K562 (cell line): ENCODE results near the gene PNPLA7. TPM values are rescaled to one million over a fixed set of nuclear protein-coding genes. Genes with fewer than 3 reads are reported as not detected.

Experiments used
- ATAC-seq: fragments of 200-7000 bp; cut with Tn5 transposase; 3 replicates; pipeline ENCODE4 v1.9.1; 2020; ENCODE audit warnings: moderate library complexity
- BruUV-seq: library from RNA; stranded (reverse); fragments of 400-500 nt; replicated peaks from 2 replicates; lab custom pipeline; 2021; lab: Mats Ljungman, UMichigan
- CTCF ChIA-PET: fragments of 300-600 bp; formaldehyde crosslinking; extraction: SDS; loops from one replicate; lab custom pipeline; 2021; ENCODE audit warnings: low intra/inter-chr PET ratio; lab: Yijun Ruan, JAX
- POLR2A ChIA-PET: fragments of 300-600, 350-650 bp; sonication (Branson Sonifier 250); formaldehyde crosslinking; extraction: SDS; loops from one replicate; lab custom pipeline; 2021; ENCODE audit warnings: antibody characterized with exemption, inconsistent platforms; lab: Yijun Ruan, JAX
- DNase-seq, 4 experiments: peaks; one replicate each; pipeline versions ENCODE4 v3.0.0 to v3.0.0-alpha.2; 2011 to 2018; ENCODE audit warnings: low spot score in 3 of 4, mixed read lengths in 3 of 4; ENCODE audit errors: extremely low read depth in 1 of 4
- FAIRE-seq: peaks from 2 replicates; lab custom pipeline; 2011; peaks lifted over from hg19 to GRCh38; lab: Jason Lieb, UNC
- H2AFZ ChIP-seq: 2 replicates; pipeline ENCODE4 v1.6.0; 2011; ENCODE audit warnings: low read depth, low read length, control low read depth, inconsistent platforms
- H3K27ac ChIP-seq: fragments of 200-600 bp; 3 replicates; pipeline ENCODE4 v1.8.0; 2011; ENCODE audit warnings: low read depth, mild to moderate bottlenecking, control low read depth, inconsistent platforms, low read length, moderate library complexity, mixed read lengths; ENCODE audit errors: extremely low read depth
- H3K27me3 ChIP-seq, 2 experiments: fragments of 300-600 bp in 1 of 2; 2 replicates in 1 of 2; 3 replicates in 1 of 2; pipeline versions ENCODE4 v1.6.0 to v1.8.0; 2011; ENCODE audit warnings: inconsistent platforms in 2 of 2, low read length in 2 of 2, mild to moderate bottlenecking in 1 of 2, mixed read lengths in 1 of 2, moderate library complexity in 1 of 2; ENCODE audit not compliant: control insufficient read depth in 2 of 2, insufficient read depth in 2 of 2
- H3K36me3 ChIP-seq: fragments of 300-600 bp; 3 replicates; pipeline ENCODE4 v1.8.0; 2011; ENCODE audit warnings: mild to moderate bottlenecking, low read length, inconsistent platforms; ENCODE audit not compliant: control insufficient read depth, insufficient read depth
- H3K4me1 ChIP-seq, 2 experiments: fragments of 200-600 bp in 1 of 2; replicated peaks in 1 of 2; 2 replicates in 1 of 2; 3 replicates in 1 of 2; pipeline versions ENCODE4 v1.5.1 to v1.8.0; 2011; ENCODE audit warnings: inconsistent platforms in 2 of 2, low read length in 2 of 2, mild to moderate bottlenecking in 1 of 2, mixed read lengths in 1 of 2, moderate library complexity in 1 of 2; ENCODE audit not compliant: control insufficient read depth in 2 of 2, insufficient read depth in 2 of 2
- H3K4me2 ChIP-seq: 2 replicates; pipeline ENCODE4 v1.6.1; 2011; ENCODE audit warnings: low read length, control low read depth, inconsistent platforms, mixed read lengths; ENCODE audit not compliant: insufficient read depth
- H3K4me3 ChIP-seq: fragments of 200-600 bp; sonication (generic), shearing (Covaris generic); 2 replicates; pipeline ENCODE4 v1.5.1; 2016; ENCODE audit warnings: control low read depth, inconsistent platforms
- H3K79me2 ChIP-seq: fragments of 200-600 bp; 3 replicates; pipeline ENCODE4 v1.8.0; 2011; ENCODE audit warnings: low read length, inconsistent platforms; ENCODE audit not compliant: control insufficient read depth, insufficient read depth
- H3K9ac ChIP-seq, 2 experiments: 2 replicates each; pipeline versions ENCODE4 v1.6.0 to v1.6.1; 2011; ENCODE audit warnings: low read depth in 2 of 2, low read length in 2 of 2, control low read depth in 1 of 2, inconsistent platforms in 1 of 2, mild to moderate bottlenecking in 1 of 2, mixed read lengths in 1 of 2; ENCODE audit not compliant: insufficient read depth in 1 of 2
- H3K9me1 ChIP-seq: one replicate; pipeline ENCODE4 v1.6.0; 2011; ENCODE audit warnings: inconsistent platforms, mild to moderate bottlenecking, low read length, moderate library complexity; ENCODE audit not compliant: control insufficient read depth, insufficient read depth
- H3K9me3 ChIP-seq: replicated peaks from 2 replicates; pipeline ENCODE4 v1.5.1; 2011; ENCODE audit warnings: low read depth, low read length, inconsistent platforms; ENCODE audit not compliant: control insufficient read depth, insufficient read depth
- H4K20me1 ChIP-seq: replicated peaks from 2 replicates; pipeline ENCODE4 v1.6.1; 2011; ENCODE audit warnings: low read length, inconsistent platforms, mixed read lengths; ENCODE audit not compliant: control insufficient read depth, insufficient read depth
- FOXO4 ChIP-seq: fragments of 450-650 bp; formaldehyde crosslinking; IDR thresholded peaks from 2 replicates; pipeline ENCODE4 v1.4.0; 2020; ENCODE audit warnings: mild to moderate bottlenecking, moderate library complexity
- NELFE ChIP-seq: IDR thresholded peaks from 2 replicates; pipeline ENCODE4 v1.6.1; 2011; ENCODE audit warnings: mild to moderate bottlenecking; ENCODE audit not compliant: insufficient read depth, insufficient read length
- NFRKB ChIP-seq: fragments of 450-650 bp; IDR thresholded peaks from 2 replicates; pipeline ENCODE4 v1.6.1; 2016; ENCODE audit warnings: low read depth
- XRCC4 ChIP-seq: IDR thresholded peaks from one replicate; pipeline ENCODE4 v1.6.1; 2011; ENCODE audit not compliant: insufficient read depth, insufficient read length; ENCODE audit errors: extremely low read depth
- WGBS: fragments of 100-300 bp; shearing (Covaris generic); methylation state at CpG from one replicate; pipeline ENCODE4 v1.1.6; 2016; ENCODE audit warnings: low coverage, mixed read lengths; ENCODE audit not compliant: insufficient coverage; ENCODE audit errors: missing lambda C conversion rate; 5-methylcytosine and 5-hydroxymethylcytosine counted together
- in situ Hi-C: fragments of 300-500 bp; cut with MboI; formaldehyde crosslinking; loops from 4 replicates; pipeline ENCODE4 v1.15.0; 2018; ENCODE audit warnings: inconsistent platforms, mixed read lengths
- intact Hi-C: fragments of 100-400 bp; cut with micrococcal nuclease; formaldehyde crosslinking; loops from 2 replicates; pipeline ENCODE4 v1.14.2; 2022
- polyA plus RNA-seq, 8 experiments: library from polyadenylated mRNA; depleted of rRNA in 4 of 8; stranded (reverse) in 5 of 8; unstranded in 3 of 8; fragments of >200 nt; fragmentation: Nextera tagmentation in 2 of 8; fragmentation: Illumina TruSeq in 1 of 8; extraction: Ambion mirVana in 2 of 8; extraction: Trizol in 1 of 8; gene quantifications; 2 replicates each; pipeline versions ENCODE4 v1.2.1 to v1.2.3, GENCODE V29; 2011 to 2014; ENCODE audit warnings: inconsistent platforms in 1 of 8, missing spikeins in 1 of 8
- total RNA-seq, 7 experiments: library from RNA; depleted of rRNA in 6 of 7; stranded (reverse); fragments of >200 nt in 6 of 7; fragmentation: Illumina TruSeq in 2 of 7; extraction: Trizol in 2 of 7; gene quantifications; 2 replicates each; pipeline versions ENCODE4 v1.2.1 to v1.2.3, GENCODE V29; 2011 to 2021; ENCODE audit warnings: low replicate concordance in 1 of 7
- TF ChIP-seq, protein P1 (sequence below), 2 experiments: fragments of 450-650 bp in 1 of 2; sonication (generic) in 1 of 2; formaldehyde crosslinking; conservative IDR thresholded peaks; 2 replicates each; pipeline versions ENCODE4 v1.4.0 to v1.8.1; 2020 to 2022; ENCODE audit warnings: mild to moderate bottlenecking in 1 of 2, missing genetic modification reagents in 1 of 2

Gene PNPLA7
- total and polyA plus RNA-seq, 9 of the 15 experiments (the other 6 are each of a cell fraction or from before 2014, with no cell fraction given), result 0.01 to 0.85 (median 0.19) TPM; not detected in 1

DNA sequence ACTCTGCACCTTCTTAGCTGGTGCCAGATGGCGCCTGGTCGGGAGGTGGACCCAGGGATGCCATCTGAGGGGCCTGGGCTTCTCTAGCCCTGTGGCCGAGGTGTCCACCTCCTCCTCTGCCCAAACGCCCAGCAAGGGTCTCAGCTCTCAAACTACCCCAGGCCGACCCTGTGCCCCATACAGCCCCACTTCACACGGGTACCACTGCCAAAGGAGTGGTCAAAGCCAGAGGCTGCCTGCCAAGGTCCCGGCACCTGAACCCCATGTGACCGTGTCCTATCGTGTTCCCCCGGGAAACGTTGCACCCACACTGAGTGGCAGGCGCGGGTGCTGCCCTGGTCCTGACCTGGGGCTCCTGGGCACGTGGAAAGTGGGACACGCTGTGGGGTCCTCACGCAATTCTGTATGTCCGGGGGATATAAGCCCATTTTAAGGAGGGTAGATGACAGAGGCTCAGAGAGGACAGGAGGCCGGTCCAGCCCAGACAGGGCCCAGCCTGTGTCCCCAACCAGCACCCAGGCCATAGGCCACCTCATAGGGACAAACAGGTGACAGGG lies 111.0 kb downstream of the PNPLA7 start:
- POLR2A ChIA-PET, result no interaction called here
- 23% methylated on average over 17 of the region's 18 CpGs for WGBS
- no peaks in the 10 kb centered on the region for H3K27me3 ChIP-seq

More for the DNA sequence above, 111.0 kb downstream of the PNPLA7 start:
- peaks cover 14 to 59% of the 10 kb centered on the region in 2 experiments; a peak in 4 of 5 replicates for H3K4me1 ChIP-seq
- H3K4me2 ChIP-seq, result no peak overlapping the region
- no peak for FAIRE-seq
- no peaks in the 10 kb centered on the region for H3K9me3 ChIP-seq
- no TSS peak for BruUV-seq
- CTCF ChIA-PET, result no interaction called here
- TF ChIP-seq NFRKB, result no peak
- no peak for TF ChIP-seq XRCC4
- no peak for TF ChIP-seq NELFE
- TF ChIP-seq, protein P1, sequence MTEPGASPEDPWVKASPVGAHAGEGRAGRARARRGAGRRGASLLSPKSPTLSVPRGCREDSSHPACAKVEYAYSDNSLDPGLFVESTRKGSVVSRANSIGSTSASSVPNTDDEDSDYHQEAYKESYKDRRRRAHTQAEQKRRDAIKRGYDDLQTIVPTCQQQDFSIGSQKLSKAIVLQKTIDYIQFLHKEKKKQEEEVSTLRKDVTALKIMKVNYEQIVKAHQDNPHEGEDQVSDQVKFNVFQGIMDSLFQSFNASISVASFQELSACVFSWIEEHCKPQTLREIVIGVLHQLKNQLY (CRISPR knock-in tag; conservative IDR thresholded peaks at IDR 0.05), result no peak
- no peak for TF ChIP-seq FOXO4 (CRISPR knock-in tag)
- TF ChIP-seq, all 486 proteins: peak for 0
- Histone ChIP-seq H2AFZ (no peak overlapping the region), H3K9me1 (no peaks in the 10 kb centered on the region), H3K36me3 (no peaks in the 10 kb centered on the region), H4K20me1 (no peaks in the 10 kb centered on the region), H3K4me3 (no peak overlapping the region), H3K9ac (peak overlapping the region in 1 of 2 experiments; percentile 32; a peak in 1 of 4 replicates), H3K27ac (no peak overlapping the region), H3K79me2 (no peaks in the 10 kb centered on the region)
- ATAC-seq (no peak), DNase-seq (no peak)
- intact Hi-C loops, result no loop called here
- in situ Hi-C loops, result no loop called here
